AG04450 (cell line): ENCODE data around the gene CCDC40. TPM values are rescaled to one million over a fixed set of nuclear protein-coding genes. Genes with fewer than 3 reads are reported as not detected.

Experiments used
- CTCF ChIA-PET: fragments of 300-600, 350-600 bp; formaldehyde crosslinking; extraction: SDS; loops from one replicate; lab custom pipeline; 2022; ENCODE audit warnings: antibody characterized with exemption, inconsistent platforms; lab: Charles Lee
- POLR2A ChIA-PET: fragments of 350-600 bp; formaldehyde crosslinking; extraction: SDS; loops from one replicate; lab custom pipeline; 2021; ENCODE audit warnings: antibody characterized with exemption, inconsistent platforms; lab: Yijun Ruan, JAX
- DNase-seq: peaks from one replicate; pipeline ENCODE4 v3.0.0-alpha.2; 2011; ENCODE audit warnings: low read depth, low spot score
- H3K27ac ChIP-seq: one replicate; pipeline ENCODE4 v1.5.1; 2012; ENCODE audit warnings: low read depth, low read length, control low read depth
- H3K27me3 ChIP-seq: one replicate; pipeline ENCODE4 v1.6.0; 2012; ENCODE audit warnings: low read length; ENCODE audit not compliant: control insufficient read depth, insufficient read depth
- H3K4me3 ChIP-seq: 2 replicates; pipeline ENCODE4 v1.5.1; 2011; ENCODE audit warnings: mild to moderate bottlenecking, low read depth, low read length, control low read depth
- H3K9me3 ChIP-seq: 2 replicates; pipeline ENCODE4 v1.5.1; 2012; ENCODE audit warnings: low read length; ENCODE audit not compliant: control insufficient read depth, insufficient read depth
- CTCF ChIP-seq: IDR thresholded peaks from 2 replicates; pipeline ENCODE4 v1.5.1; 2011; ENCODE audit warnings: low read depth, low read length, control low read depth, inconsistent platforms
- polyA plus RNA-seq: library from polyadenylated mRNA; depleted of rRNA; stranded (reverse); fragments of >200 nt; gene quantifications from 2 replicates; pipeline ENCODE4 v1.2.3, GENCODE V29; 2011

Gene CCDC40
- polyA plus RNA-seq, 1 experiment = 2.4 TPM

GRCh38 chr17:79989106-79989835 lies 47.2 kb upstream of the CCDC40 start:
- ChIA-PET CTCF (interaction anchor here (2.1 to 7.3 kb wide), 2 partner anchors 17 to 248 kb away, joined by 10 to 73 read pairs; no protein-coding TSS in a partner anchor), POLR2A (interaction anchor here (1.6 kb wide), 1 partner anchor 248 kb away, joined by 4 read pairs; no protein-coding TSS in a partner anchor)
- no peak for DNase-seq
- H3K9me3 ChIP-seq = no peaks in the 10 kb centered on the region; the same call in 1 of the 2 replicates
- H3K4me3 ChIP-seq = no peak overlapping the region
- no peaks in the 10 kb centered on the region for H3K27me3 ChIP-seq
- H3K27ac ChIP-seq = peak overlapping the region; percentile 84
- no peak for TF ChIP-seq CTCF

GRCh38 chr17:79990051-79990592 lies 46.3 kb upstream of the CCDC40 start:
- POLR2A ChIA-PET = interaction anchor here (1.4 kb wide), 1 partner anchor 151 kb away, joined by 4 read pairs; no protein-coding TSS in a partner anchor
- H3K9me3 ChIP-seq = no peaks in the 10 kb centered on the region; the same call in 1 of the 2 replicates
- no peak for TF ChIP-seq CTCF
- DNase-seq = no peak
- CTCF ChIA-PET = interaction anchor here (0.7 to 7.3 kb wide), 4 partner anchors 11 to 249 kb away, joined by 3 to 73 read pairs (median 6); no protein-coding TSS in a partner anchor
- H3K27ac ChIP-seq = no peak overlapping the region
- H3K4me3 ChIP-seq = no peak overlapping the region
- H3K27me3 ChIP-seq = no peaks in the 10 kb centered on the region

- Histone ChIP-seq H3K27me3 (no peaks in the 10 kb centered on the region), H3K27ac (no peak overlapping the region), H3K9me3 (no peaks in the 10 kb centered on the region; the same call in 1 of the 2 replicates), H3K4me3 (no peak overlapping the region)
- CTCF ChIA-PET = interaction anchor here (0.7 to 7.3 kb wide), 4 partner anchors 11 to 249 kb away, joined by 3 to 73 read pairs (median 6); no protein-coding TSS in a partner anchor
- no peak for DNase-seq
- POLR2A ChIA-PET = interaction anchor here (1.4 kb wide), 1 partner anchor 151 kb away, joined by 4 read pairs; no protein-coding TSS in a partner anchor
- TF ChIP-seq CTCF = no peak
Observed at GRCh38 chr17:79990704-79991103, 45.7 kb upstream of the CCDC40 start.

GRCh38 chr17:79991140-79991923 lies 45.1 kb upstream of the CCDC40 start:
- Histone ChIP-seq H3K27ac (no peak overlapping the region), H3K27me3 (no peaks in the 10 kb centered on the region), H3K4me3 (no peak overlapping the region), H3K9me3 (no peaks in the 10 kb centered on the region; the same call in 1 of the 2 replicates)
- ChIA-PET CTCF (interaction anchor here (0.7 to 7.3 kb wide), 4 partner anchors 12 to 250 kb away, joined by 3 to 73 read pairs (median 6); no protein-coding TSS in a partner anchor), POLR2A (interaction anchor here (0.6 to 1.4 kb wide), 2 partner anchors 37 to 152 kb away, joined by 3 to 4 read pairs; no protein-coding TSS in a partner anchor)
- peak; percentile 43 for DNase-seq
- TF ChIP-seq CTCF = peak; percentile 59
